GM12865 (cell line): ENCODE results near the gene FRMD5.

Source experiments
- DNase-seq: peaks from one replicate; pipeline ENCODE4 v3.0.0; 2010; ENCODE audit warnings: low read depth
- H3K4me3 ChIP-seq: 2 replicates; pipeline ENCODE4 v1.5.1; 2011; ENCODE audit warnings: mild to moderate bottlenecking, low read depth, low read length, control low read depth
- CTCF ChIP-seq: IDR thresholded peaks from 2 replicates; pipeline ENCODE4 v1.5.1; 2011; ENCODE audit warnings: low read length, control low read depth, low read depth, inconsistent platforms; ENCODE audit not compliant: insufficient read depth; ENCODE audit errors: missing control alignments

FRMD5 gene

GRCh38 chr15:44193651-44194322 lies 1.3 kb downstream of the FRMD5 start:
- H3K4me3 ChIP-seq, result no peak overlapping the region
- no peak for DNase-seq
- TF ChIP-seq CTCF, result no peak

- TF ChIP-seq CTCF, result no peak
- no peak for DNase-seq
- H3K4me3 ChIP-seq, result no peak overlapping the region
Observed at GRCh38 chr15:44188795-44189194, 6.3 kb downstream of the FRMD5 start.

GRCh38 chr15:44186705-44187104 lies 8.4 kb downstream of the FRMD5 start:
- no peak overlapping the region for H3K4me3 ChIP-seq
- TF ChIP-seq CTCF, result no peak
- no peak for DNase-seq

GRCh38 chr15:44183363-44183762 lies 11.7 kb downstream of the FRMD5 start:
- no peak overlapping the region for H3K4me3 ChIP-seq
- no peak for TF ChIP-seq CTCF
- DNase-seq, result no peak

GRCh38 chr15:44181410-44181809 lies 13.7 kb downstream of the FRMD5 start:
- TF ChIP-seq CTCF, result no peak
- DNase-seq, result no peak
- H3K4me3 ChIP-seq, result no peak overlapping the region

GRCh38 chr15:44177139-44177538 lies 17.9 kb downstream of the FRMD5 start:
- H3K4me3 ChIP-seq, result no peak overlapping the region
- no peak for DNase-seq
- TF ChIP-seq CTCF, result no peak

- H3K4me3 ChIP-seq, result no peak overlapping the region
- DNase-seq, result no peak
- no peak for TF ChIP-seq CTCF
Observed at GRCh38 chr15:44173813-44174212, 21.3 kb downstream of the FRMD5 start.
